ENCODE results near the gene ZNF200.
"Not testable (repeated sequence)": the region's sequence is repeated elsewhere in the genome, so short reads cannot be mapped to it uniquely, and the experiment has no call there.

The ZNF200 gene

GRCh38 chr16:3252967-3253366 lies 18.0 kb upstream of the ZNF200 start:
- no peak for DNase-seq

DNA sequence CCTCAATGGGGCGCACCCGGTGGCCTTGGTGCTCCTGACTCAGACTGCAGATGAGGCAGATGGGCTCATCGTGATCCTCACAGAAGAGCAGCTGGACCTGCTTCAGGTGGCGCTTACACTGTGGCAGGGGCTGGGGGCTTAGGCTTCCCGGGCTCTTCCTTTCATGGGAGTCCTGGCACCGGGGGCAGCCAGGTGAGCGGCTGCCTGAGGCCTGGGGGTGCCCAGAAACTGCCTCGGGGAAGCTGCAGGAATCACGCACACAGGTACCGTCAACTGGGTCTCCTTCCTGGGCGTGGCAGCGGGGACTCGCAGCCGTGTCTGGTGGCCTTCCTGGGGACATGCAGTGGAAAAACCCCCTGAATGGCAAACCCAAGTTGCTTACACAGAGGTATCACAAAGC lies 14.5 kb upstream of the ZNF200 start:
- DNase-seq = no peak

DNA sequence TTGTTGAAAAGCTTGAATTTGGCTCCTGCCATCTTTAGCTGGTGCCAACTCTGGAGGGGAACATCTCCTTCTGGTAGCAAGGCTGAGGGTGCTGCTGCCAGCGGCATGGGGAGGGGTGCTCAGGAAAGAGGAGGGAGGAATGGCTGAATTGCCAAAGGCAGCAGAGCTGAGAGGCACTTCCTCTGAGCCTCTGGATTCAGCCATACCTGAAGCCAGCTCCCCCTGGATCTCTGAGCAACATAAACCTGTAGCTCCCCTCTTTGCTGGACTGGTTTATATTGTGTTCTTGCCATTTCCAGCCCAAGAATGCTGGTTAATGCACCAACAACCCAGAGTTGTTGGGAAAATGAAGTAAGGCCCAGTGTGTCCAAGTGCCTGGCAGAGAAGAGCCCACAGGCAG lies 14.1 kb upstream of the ZNF200 start:
- DNase-seq = no peak

DNA sequence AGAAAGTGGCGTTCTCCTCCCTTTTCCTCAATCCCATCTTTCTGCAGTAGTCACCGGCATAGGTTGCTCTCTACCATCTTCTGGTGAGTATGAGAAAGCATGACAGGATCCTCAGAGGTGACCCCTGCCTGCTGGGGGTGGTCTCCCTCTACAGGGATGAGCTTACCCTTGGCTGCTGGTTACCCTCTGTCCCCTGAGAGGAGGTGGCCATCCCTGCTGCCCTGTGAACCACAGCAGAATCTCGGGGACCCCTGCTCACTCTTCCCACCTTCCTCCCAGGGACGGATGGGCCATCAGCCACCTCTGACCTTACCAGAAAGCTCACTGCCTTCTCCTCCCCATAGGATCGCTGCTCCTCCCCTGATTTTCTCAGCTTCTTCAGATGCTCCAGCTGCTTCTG lies 13.6 kb upstream of the ZNF200 start:
- no peak for DNase-seq

GRCh38 chr16:3246876-3247275 lies 11.9 kb upstream of the ZNF200 start:
- DNase-seq = no peak

DNA sequence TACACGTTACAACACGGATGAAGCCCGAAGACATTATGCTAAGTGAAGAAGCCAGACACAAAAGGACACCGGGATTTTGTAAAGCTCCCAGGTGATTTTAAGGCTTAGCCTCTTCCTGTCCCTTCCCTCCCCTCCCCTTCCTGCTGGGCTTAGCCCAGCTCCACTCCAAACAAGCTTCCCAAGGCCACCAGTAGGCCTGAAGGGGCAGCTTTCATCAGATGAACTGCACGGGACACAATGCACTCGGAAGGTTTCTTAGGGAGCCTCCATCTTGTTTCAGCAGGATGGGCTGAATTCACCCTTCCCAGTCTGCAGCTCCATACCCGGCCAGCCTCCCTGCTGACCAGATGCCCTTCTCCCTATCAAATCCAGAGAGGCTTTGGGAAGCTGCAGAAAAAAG lies 11.0 kb upstream of the ZNF200 start:
- DNase-seq = no peak

DNA sequence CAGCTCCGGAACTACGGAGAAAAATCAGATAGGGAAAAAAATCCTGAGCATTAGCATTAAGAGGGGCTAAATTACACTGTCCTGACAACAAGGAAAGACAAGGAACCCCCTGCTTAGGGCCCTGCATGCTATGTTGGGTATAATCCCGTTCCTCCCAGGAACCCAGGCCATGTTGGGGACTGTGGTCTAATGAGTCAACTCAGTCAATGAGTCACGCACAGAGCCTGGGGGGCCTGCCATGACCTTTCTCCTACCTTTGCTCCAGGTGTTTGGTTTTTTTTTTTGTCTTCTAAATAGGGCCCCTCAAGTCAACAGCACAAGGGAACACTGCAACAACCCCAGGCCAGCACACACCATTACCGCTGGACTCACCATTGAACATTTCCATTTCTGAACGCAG lies 8.9 kb upstream of the ZNF200 start:
- no peak for DNase-seq

GRCh38 chr16:3242709-3243108 lies 7.8 kb upstream of the ZNF200 start:
- no peak for DNase-seq

DNA sequence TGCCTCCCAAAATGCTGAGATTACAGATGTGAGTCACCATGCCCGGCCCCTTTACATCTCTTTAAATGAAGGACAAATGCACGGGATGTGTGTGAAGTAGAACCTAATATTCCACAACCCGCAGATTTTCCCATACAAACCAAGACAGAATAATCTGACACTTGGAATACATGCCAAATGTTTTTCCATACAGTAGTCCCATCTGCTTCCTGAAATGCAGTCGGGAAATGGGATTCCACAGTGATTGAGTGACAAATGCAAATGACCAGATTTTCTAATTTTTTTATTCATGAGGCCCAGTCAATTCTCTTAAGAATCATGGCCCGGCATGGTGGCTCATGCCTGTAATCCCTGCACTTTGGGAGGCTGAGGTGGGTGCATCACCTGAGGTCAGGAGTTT lies 6.8 kb upstream of the ZNF200 start:
- DNase-seq = no peak

DNA sequence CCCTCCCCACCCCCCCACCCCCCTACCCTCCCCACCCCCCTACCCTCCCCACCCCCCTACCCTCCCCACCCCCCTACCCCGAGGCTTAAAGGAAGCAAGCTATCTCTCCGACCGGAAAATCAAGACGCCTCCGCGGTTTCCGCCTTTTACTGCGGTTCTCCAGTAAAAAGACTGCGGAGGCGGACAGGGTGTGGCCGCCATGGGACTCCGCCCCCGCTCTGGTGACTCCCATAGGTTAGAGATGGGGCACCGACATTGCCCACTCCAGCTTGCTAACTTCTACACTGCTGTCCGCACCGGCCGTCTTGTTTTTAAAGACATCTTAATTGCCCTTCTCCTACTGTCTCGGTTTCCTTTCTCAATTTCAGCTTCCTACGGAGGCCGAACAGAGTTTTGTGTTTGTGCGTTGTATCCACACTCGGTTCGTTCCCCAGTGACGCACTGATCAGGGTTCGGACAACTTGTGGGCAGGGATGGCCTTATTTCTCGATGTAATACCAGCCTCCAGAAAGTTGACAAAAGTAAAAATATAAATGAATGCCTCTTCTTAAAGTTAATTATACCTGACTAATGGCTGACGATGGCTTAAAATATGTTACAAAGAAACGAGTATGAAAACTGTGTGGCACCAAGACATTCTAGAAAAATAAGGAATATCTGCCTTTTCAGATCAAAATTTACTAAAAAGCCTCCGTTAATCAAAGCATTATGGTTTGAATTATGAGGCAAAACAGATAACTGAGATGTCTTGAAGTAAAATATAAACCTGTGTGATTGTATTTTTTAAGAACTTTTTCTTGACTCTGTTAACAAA lies 1.1 kb upstream of the ZNF200 start:
- no peak for DNase-seq

DNA sequence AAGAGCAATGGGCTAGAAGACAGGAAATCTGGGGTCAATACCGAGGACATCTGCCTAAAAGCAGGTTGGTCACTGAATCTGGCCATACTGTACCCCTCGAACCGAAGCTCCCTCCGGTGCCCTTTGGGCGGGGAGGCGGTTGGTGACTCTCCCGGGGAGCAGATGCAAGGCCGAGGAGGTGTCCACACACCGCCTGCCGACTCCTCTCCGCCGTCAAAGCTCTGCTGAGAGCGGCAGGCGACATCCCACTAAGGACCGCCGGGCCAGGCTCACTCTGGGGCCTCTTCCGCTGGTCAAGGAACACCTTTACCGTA lies 458 bp downstream of the ZNF200 start:
- no peak for DNase-seq

DNA sequence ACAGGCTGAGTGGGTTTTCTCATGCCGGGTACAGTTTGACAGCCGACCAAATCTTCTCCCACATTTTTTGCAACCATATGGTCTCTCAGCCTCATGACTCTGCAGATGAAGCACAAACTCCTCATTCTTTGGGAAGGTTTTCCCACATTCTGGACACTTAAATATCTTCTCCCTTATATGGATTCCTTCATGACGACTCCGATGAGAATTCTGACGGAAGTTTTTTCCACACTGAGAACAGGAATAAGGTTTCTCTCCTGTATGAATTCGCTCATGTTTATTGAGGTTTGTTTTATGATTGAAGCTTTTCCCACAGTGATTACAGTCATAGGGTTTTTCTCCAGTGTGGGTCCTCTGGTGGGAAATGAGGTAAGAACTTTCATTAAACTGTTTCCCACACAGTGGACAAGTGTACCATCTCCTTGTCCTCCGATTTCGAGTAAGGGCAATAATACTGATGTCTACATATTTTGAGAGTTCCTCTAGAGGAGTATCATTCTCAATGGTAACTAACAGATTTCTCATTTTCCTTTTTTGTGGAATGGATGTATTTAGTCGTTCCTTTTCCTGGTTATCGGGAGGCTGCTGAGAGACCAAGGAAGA lies 10.9 kb downstream of the ZNF200 start:
- DNase-seq = no peak

DNA sequence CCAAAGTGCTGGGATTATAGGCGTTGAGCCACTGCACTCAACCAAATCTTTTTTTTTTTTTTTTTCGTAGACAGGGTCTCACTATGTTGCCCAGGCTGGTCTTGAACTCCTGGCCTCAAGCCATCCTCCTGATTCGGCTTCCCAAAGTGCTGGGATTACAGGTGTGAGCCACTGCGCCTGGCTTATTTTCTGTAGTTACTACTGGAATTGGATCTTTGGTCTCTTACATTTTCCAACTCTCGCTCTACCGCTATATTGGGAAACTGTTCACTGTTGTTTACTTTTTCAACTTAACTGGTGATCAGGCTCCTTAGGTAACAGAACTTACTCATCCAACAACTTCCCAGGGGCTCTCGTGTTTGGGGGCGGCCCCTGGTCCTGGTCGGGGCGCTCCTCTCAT lies 14.1 kb downstream of the ZNF200 start:
- no peak for DNase-seq

GRCh38 chr16:3216263-3216640 lies 18.7 kb downstream of the ZNF200 start:
- no peak for DNase-seq

- no peak for DNase-seq
Measured at GRCh38 chr16:3215601-3216262, 19.2 kb downstream of the ZNF200 start.

GRCh38 chr16:3214904-3215600 lies 19.9 kb downstream of the ZNF200 start:
- no peak for DNase-seq

GRCh38 chr16:3212567-3212966 lies 22.4 kb downstream of the ZNF200 start:
- DNase-seq = no peak

DNA sequence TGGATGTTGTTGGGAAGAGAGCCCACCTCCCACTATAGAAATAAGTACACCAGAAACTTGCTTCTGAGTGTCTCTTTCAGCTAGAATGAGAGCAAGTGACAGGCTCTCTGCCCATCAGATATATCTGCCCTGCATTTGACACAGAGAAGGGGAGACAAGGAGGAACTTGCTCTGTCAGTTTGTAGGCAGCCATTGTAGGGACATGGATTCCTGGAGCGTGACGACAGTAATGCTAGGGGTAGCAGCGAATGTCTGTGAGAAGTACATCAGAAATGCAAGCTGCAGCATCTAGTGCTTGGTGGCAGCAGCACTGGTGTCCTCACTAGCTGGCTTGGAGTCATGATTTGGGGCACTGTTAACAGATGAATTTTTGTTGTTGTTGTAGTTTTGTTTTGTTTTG lies 23.0 kb downstream of the ZNF200 start:
- no peak for DNase-seq

GRCh38 chr16:3207086-3207953 lies 27.6 kb downstream of the ZNF200 start:
- no peak for DNase-seq

GRCh38 chr16:3205939-3206338 lies 29.0 kb downstream of the ZNF200 start:
- not testable (repeated sequence) for DNase-seq

- DNase-seq = no peak
Measured at GRCh38 chr16:3202903-3203539, 31.9 kb downstream of the ZNF200 start.

DNA sequence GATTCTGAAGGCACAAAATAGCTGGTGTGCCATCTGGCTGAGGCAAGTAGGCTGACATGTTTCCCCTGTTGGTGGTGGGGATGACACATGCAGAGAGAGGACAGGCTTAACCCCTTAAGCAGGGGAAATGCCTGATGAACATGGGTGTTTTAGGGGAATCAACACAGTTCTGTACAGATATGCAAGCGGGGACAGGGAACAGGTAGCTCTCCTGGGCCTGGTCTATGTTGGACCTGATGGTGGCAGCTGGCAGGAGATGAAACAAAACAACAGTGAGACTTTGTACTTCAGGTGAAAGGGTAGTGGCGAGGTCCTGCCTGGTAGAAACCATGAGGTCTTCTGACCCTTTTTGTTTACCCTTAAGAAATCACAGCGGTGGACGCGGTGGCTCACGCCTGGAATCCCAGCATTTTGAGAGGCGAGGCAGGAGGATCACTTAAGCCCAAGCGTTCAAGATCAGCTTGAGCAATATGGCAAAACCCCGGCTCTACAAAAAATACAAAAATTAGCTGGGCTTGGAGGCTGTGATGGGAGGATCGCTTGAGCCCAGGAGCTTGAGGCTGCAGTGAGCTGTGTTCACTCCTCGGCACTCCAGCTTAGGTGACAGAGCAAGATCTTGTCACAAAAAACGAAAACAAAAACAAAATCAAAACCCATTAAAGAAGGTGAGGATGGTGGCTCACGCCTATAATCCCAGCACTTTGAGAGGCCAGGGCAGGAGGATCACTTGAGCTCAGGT lies 36.5 kb downstream of the ZNF200 start:
- no peak for DNase-seq

Data from NCI-H1092 treated with DMSO at 0.1 percent for 48 hours (cell line).